Liver (tissue), 9 donors: Measurements from ENCODE around the gene WWP2. TPM values are rescaled to one million over a fixed set of nuclear protein-coding genes. Genes with fewer than 3 reads are reported as not detected.

Source experiments
- DNase-seq: peaks from one replicate; pipeline ENCODE4 v3.0.0-alpha.2; 2017; ENCODE audit warnings: low spot score
- H3K27ac ChIP-seq, 2 donors: one replicate each; pipeline ENCODE4 v1.7.0; 2013; ENCODE audit warnings: inconsistent platforms in 2 of 2, low read length in 2 of 2, control low read depth in 1 of 2, low read depth in 1 of 2, mild to moderate bottlenecking in 1 of 2
- H3K27me3 ChIP-seq, 4 donors: one replicate each; pipeline versions ENCODE4 v1.6.1 to v1.7.0; 2013; ENCODE audit warnings: low read length in 3 of 4, inconsistent platforms in 1 of 4, mild to moderate bottlenecking in 1 of 4, moderate library complexity in 1 of 4; ENCODE audit not compliant: control insufficient read depth in 4 of 4, insufficient read depth in 4 of 4
- H3K36me3 ChIP-seq, 4 donors: one replicate each; pipeline versions ENCODE4 v1.6.1 to v1.7.0; 2013; ENCODE audit warnings: low read length in 3 of 4, mild to moderate bottlenecking in 3 of 4, low read depth in 1 of 4, moderate library complexity in 1 of 4; ENCODE audit not compliant: control insufficient read depth in 4 of 4, insufficient read depth in 3 of 4
- H3K4me1 ChIP-seq, 4 donors: one replicate each; pipeline versions ENCODE4 v1.6.1 to v1.7.0; 2013; ENCODE audit warnings: low read length in 3 of 4, mild to moderate bottlenecking in 3 of 4, moderate library complexity in 1 of 4; ENCODE audit not compliant: control insufficient read depth in 4 of 4, insufficient read depth in 4 of 4
- H3K4me3 ChIP-seq, 3 donors: one replicate each; pipeline versions ENCODE4 v1.6.1 to v1.7.0; 2013; ENCODE audit warnings: low read length in 3 of 3, control low read depth in 1 of 3, low read depth in 1 of 3, mild to moderate bottlenecking in 1 of 3
- H3K9ac ChIP-seq, 2 donors: one replicate each; pipeline ENCODE4 v1.7.0; 2013; ENCODE audit warnings: low read length in 2 of 2, mild to moderate bottlenecking in 2 of 2, moderate library complexity in 2 of 2, control low read depth in 1 of 2, low read depth in 1 of 2
- H3K9me3 ChIP-seq, 4 donors: one replicate each; pipeline versions ENCODE4 v1.6.1 to v1.7.0; 2013; ENCODE audit warnings: low read length in 3 of 4; ENCODE audit not compliant: control insufficient read depth in 4 of 4
- ATF3 ChIP-seq: IDR thresholded peaks from 2 replicates; pipeline ENCODE4 v1.6.1; 2016; ENCODE audit warnings: antibody characterized with exemption
- CTCF ChIP-seq: fragments of 150-350 bp; IDR thresholded peaks from 2 replicates; pipeline ENCODE4 v1.5.1; 2017; ENCODE audit warnings: improper control_type of control experiment, low read depth, low read length; ENCODE audit not compliant: missing input control
- EGR1 ChIP-seq, 2 donors: IDR thresholded peaks; 2 replicates each; pipeline ENCODE4 v1.6.1; 2016 to 2018; ENCODE audit warnings: antibody characterized with exemption in 2 of 2, low read depth in 2 of 2
- FOXA1 ChIP-seq: IDR thresholded peaks from 2 replicates; pipeline ENCODE4 v1.6.1; 2016; ENCODE audit warnings: antibody characterized with exemption
- FOXA2 ChIP-seq: IDR thresholded peaks from 2 replicates; pipeline ENCODE4 v1.6.1; 2016; ENCODE audit warnings: antibody characterized with exemption
- GABPA ChIP-seq, 2 donors: IDR thresholded peaks in 1 of 2; conservative IDR thresholded peaks in 1 of 2; 2 replicates each; pipeline ENCODE4 v1.6.1; 2016; ENCODE audit warnings: antibody characterized with exemption in 2 of 2, mild to moderate bottlenecking in 1 of 2, moderate library complexity in 1 of 2
- HNF4A ChIP-seq, 2 donors: conservative IDR thresholded peaks; 2 replicates each; pipeline ENCODE4 v1.6.1; 2016; ENCODE audit warnings: antibody characterized with exemption in 2 of 2, mild to moderate bottlenecking in 2 of 2
- HNF4G ChIP-seq: IDR thresholded peaks from 2 replicates; pipeline ENCODE4 v1.6.1; 2016; ENCODE audit warnings: antibody characterized with exemption
- JUND ChIP-seq, 2 donors: IDR thresholded peaks; 2 replicates each; pipeline ENCODE4 v1.6.1; 2016; ENCODE audit warnings: antibody characterized with exemption in 2 of 2
- MAX ChIP-seq: IDR thresholded peaks from 2 replicates; pipeline ENCODE4 v1.6.1; 2016; ENCODE audit warnings: antibody characterized with exemption
- NR2F2 ChIP-seq: IDR thresholded peaks from 2 replicates; pipeline ENCODE4 v1.6.1; 2016; ENCODE audit warnings: antibody characterized with exemption
- RAD21 ChIP-seq, 2 donors: IDR thresholded peaks; 2 replicates each; pipeline ENCODE4 v1.6.1; 2016; ENCODE audit warnings: antibody characterized with exemption in 2 of 2, mild to moderate bottlenecking in 2 of 2
- REST ChIP-seq: IDR thresholded peaks from 2 replicates; pipeline ENCODE4 v1.6.1; 2016; ENCODE audit warnings: antibody characterized with exemption, mild to moderate bottlenecking
- RXRA ChIP-seq, 2 donors: IDR thresholded peaks; 2 replicates each; pipeline ENCODE4 v1.6.1; 2017 to 2018; ENCODE audit warnings: antibody characterized with exemption in 2 of 2, mild to moderate bottlenecking in 1 of 2
- SP1 ChIP-seq: IDR thresholded peaks from 2 replicates; pipeline ENCODE4 v1.6.1; 2018; ENCODE audit warnings: antibody characterized with exemption, mild to moderate bottlenecking
- TAF1 ChIP-seq: conservative IDR thresholded peaks from 2 replicates; pipeline ENCODE4 v1.6.1; 2016; ENCODE audit warnings: antibody characterized with exemption, mild to moderate bottlenecking
- YY1 ChIP-seq: IDR thresholded peaks from 2 replicates; pipeline ENCODE4 v1.6.1; 2016; ENCODE audit warnings: antibody characterized with exemption, mild to moderate bottlenecking
- ZBTB33 ChIP-seq: IDR thresholded peaks from 2 replicates; pipeline ENCODE4 v1.6.1; 2016; ENCODE audit warnings: antibody characterized with exemption
- WGBS: extraction: QIAGEN DNeasy Blood & Tissue Kit; methylation state at CpG from one replicate; pipeline ENCODE4 v1.1.7; 2013; 5-methylcytosine and 5-hydroxymethylcytosine counted together
- polyA plus RNA-seq, 2 donors: library from polyadenylated mRNA; stranded (reverse) in 1 of 2; unstranded in 1 of 2; fragments of 200-250 nt in 1 of 2; fragments of >200 nt in 1 of 2; fragmentation: Nextera tagmentation in 1 of 2; extraction: Ambion mirVana in 1 of 2; gene quantifications; one replicate each; pipeline versions ENCODE4 v1.2.1 to v1.2.3, GENCODE V29; 2013 to 2015
- total RNA-seq, 2 donors: library from RNA; depleted of rRNA; stranded (reverse); fragments of >200 nt; gene quantifications; one replicate each; pipeline ENCODE4 v1.2.3, GENCODE V29; 2014
- donor health status: healthy.
- donor health status: healthy.
- donor health status: healthy.
- donor health status: healthy.
- donor health status: healthy.

WWP2 gene
- total and polyA plus RNA-seq, 4 donors: 8.6 to 22.7 (median 13.6) TPM

GRCh38 chr16:69781118-69781517, 19.0 kb downstream of the WWP2 start:
- DNase-seq: no peak
- Histone ChIP-seq H3K36me3 (peaks cover 0 to 7% (median 1%) of the 10 kb centered on the region in 4 donors), H3K9me3 (no peaks in the 10 kb centered on the region), H3K27me3 (no peaks in the 10 kb centered on the region), H3K4me3 (no peak overlapping the region), H3K27ac (no peak overlapping the region), H3K9ac (no peak overlapping the region), H3K4me1 (peaks cover 0 to 3% (median 1%) of the 10 kb centered on the region in 4 donors)
- WGBS: 76% methylated on average over 3 of the region's 3 CpGs
- TF ChIP-seq FOXA2: no peak
- TF ChIP-seq HNF4A (conservative IDR thresholded peaks at IDR 0.05): no peak
- TF ChIP-seq HNF4G: no peak
- TF ChIP-seq REST: no peak
- TF ChIP-seq JUND (IDR thresholded peaks at IDR 0.05): no peak
- no peak for TF ChIP-seq RXRA (IDR thresholded peaks at IDR 0.05)

- Histone ChIP-seq H3K4me3 (no peak overlapping the region), H3K36me3 (peaks cover 5 to 17% (median 6%) of the 10 kb centered on the region in 4 donors), H3K9ac (no peak overlapping the region)
Observed at GRCh38 chr16:69784586-69784985, 22.5 kb downstream of the WWP2 start.

More at GRCh38 chr16:69784586-69784985, 22.5 kb downstream of the WWP2 start:
- Histone ChIP-seq H3K9me3 (no peaks in the 10 kb centered on the region), H3K4me1 (peaks cover 0 to 3% (median 1%) of the 10 kb centered on the region in 4 donors), H3K27me3 (no peaks in the 10 kb centered on the region), H3K27ac (no peak overlapping the region)
- WGBS: 96% methylated on average over 6 of the region's 6 CpGs
- no peak for TF ChIP-seq HNF4G
- TF ChIP-seq MAX: no peak
- TF ChIP-seq REST: no peak
- no peak for TF ChIP-seq JUND (IDR thresholded peaks at IDR 0.05)
- no peak for TF ChIP-seq YY1
- TF ChIP-seq EGR1 (IDR thresholded peaks at IDR 0.05; ENCODE audit: low read depth in 2 of 2): no peak
- no peak for TF ChIP-seq CTCF
- no peak for TF ChIP-seq RXRA (IDR thresholded peaks at IDR 0.05)
- no peak for TF ChIP-seq NR2F2
- no peak for TF ChIP-seq FOXA1
- TF ChIP-seq GABPA (IDR thresholded peaks at IDR 0.05 in 1 of 2, conservative IDR thresholded peaks at IDR 0.05 in 1 of 2): no peak
- TF ChIP-seq ZBTB33: no peak
- TF ChIP-seq HNF4A (conservative IDR thresholded peaks at IDR 0.05): no peak
- TF ChIP-seq SP1: no peak
- no peak for TF ChIP-seq ATF3
- no peak for TF ChIP-seq TAF1
- no peak for TF ChIP-seq FOXA2
- no peak for TF ChIP-seq RAD21 (IDR thresholded peaks at IDR 0.05)
- no peak for DNase-seq
